H1 (cell line): ENCODE measurements around the gene KCNMA1. TPM values are rescaled to one million over a fixed set of nuclear protein-coding genes. Genes with fewer than 3 reads are reported as not detected.

Experiments
- CBX5 ChIP-seq: fragments of 300-800, 300-1000 bp; sonication (generic); IDR thresholded peaks from 2 replicates; pipeline ENCODE4 v1.7.1; 2016; ENCODE audit warnings: antibody characterized with exemption, low read length, low read depth
- TAF1 ChIP-seq: IDR thresholded peaks from 2 replicates; pipeline ENCODE4 v1.6.1; 2011; ENCODE audit warnings: mild to moderate bottlenecking, low read depth, low read length
- polyA plus RNA-seq, 7 experiments: library from polyadenylated mRNA; depleted of rRNA in 3 of 7; stranded (reverse) in 5 of 7; unstranded in 2 of 7; fragments of >200 nt in 5 of 7; fragments of 200-250 nt in 2 of 7; gene quantifications; 1 replicate in 5 of 7; 2 replicates in 1 of 7; 4 replicates in 1 of 7; pipeline versions ENCODE4 v1.2.1 to v1.2.3, GENCODE V29; 2011 to 2013; ENCODE audit warnings: missing spikeins in 2 of 7, mixed read lengths in 2 of 7
- total RNA-seq: library from RNA; stranded (reverse); fragmentation: NEBNext Ultra II Directional; extraction: Animal tissue kit (Norgen Biotek cat#: 25700); gene quantifications from 2 replicates; pipeline ENCODE4 v1.2.1, GENCODE V29; 2021

Gene KCNMA1
- total and polyA plus RNA-seq, 2 of the 8 experiments (the other 6 are each of a cell fraction or from before 2014, with no cell fraction given) = 10.2 to 11.1 TPM

DNA sequence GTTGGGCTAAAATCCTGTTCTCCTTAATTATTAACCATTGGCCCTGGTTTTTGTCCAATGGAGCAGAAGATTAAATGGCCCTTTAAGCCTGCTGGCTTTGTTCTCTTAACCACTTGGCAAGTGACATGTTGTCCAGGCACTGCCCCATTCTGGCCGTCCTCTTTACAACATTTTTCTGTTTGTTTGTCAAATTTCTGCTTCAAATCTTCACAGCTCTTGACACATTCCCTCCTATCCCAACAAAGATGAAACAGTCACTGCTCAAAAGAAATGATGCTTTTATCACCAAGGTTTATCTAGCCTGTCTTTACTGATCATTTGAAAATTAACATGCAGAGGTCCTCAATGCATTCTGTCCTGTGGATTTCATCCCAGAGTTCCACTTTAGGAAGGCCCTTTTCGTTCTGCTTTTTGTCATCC, 700.4 kb downstream of the KCNMA1 start (continued):
- TF ChIP-seq CBX5 = no peak
- no peak for TF ChIP-seq TAF1
